Left cardiac atrium (tissue), 4 donors: ENCODE measurements around the gene ADCY10. TPM values are rescaled to one million over a fixed set of nuclear protein-coding genes. Genes with fewer than 3 reads are reported as not detected.
"Not testable (repeated sequence)": the region's sequence is repeated elsewhere in the genome, so short reads cannot be mapped to it uniquely, and the experiment has no call there.

Experiments used
- ATAC-seq, 2 donors: fragments of 200-7000 bp; cut with Tn5 transposase; one replicate each; pipeline ENCODE4 v1.9.1; 2020; ENCODE audit warnings: mild to moderate bottlenecking in 2 of 2, moderate library complexity in 2 of 2
- DNase-seq: peaks from one replicate; pipeline ENCODE4 v3.0.0-alpha.2; 2020
- intact Hi-C, 2 donors: fragments of 100-400 bp; cut with DNase I; formaldehyde crosslinking; loops; one replicate each; pipeline versions ENCODE4 v1.14.1 to v1.15.1; 2022 to 2023
- total RNA-seq, 2 donors: library from RNA; stranded (reverse); fragmentation: NEBNext Ultra II Directional; extraction: Animal tissue kit (Norgen Biotek cat#: 25700); gene quantifications; one replicate each; pipeline ENCODE4 v1.2.1, GENCODE V29; 2021
- donor health status: DM: no; HTN: yes; CAD: no.
- donor health status: DM: no; HTN: yes; CAD: no; lungs with severe emphysema.
- donor health status: DM: yes; HTN: yes; CAD: no.
- donor health status: Dilated cardiomyopathy.

Gene ADCY10
- total RNA-seq, 2 donors from 2014 or later = 0.06 to 0.21 TPM

DNA sequence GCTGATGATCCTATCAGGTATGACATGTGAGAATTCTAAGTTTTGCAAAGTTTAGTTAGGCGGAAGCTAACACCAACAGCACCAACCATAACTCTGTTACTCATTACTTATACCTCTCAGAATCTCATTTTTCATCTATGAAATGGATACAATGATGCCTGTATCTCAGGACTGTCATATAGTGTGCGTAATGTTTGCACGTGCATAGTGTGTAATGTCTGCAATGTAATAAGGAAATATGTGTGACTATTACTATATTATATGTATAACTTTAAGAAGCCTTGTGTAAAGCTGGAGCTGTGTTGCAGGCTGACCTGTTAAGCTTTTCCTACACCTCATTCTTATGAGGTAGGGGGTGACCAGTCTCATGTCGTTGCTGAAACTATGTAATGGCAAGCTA is 13.0 kb downstream of the ADCY10 start:
- DNase-seq (no peak), ATAC-seq (no peak)
- intact Hi-C loops = no loop called here

DNA sequence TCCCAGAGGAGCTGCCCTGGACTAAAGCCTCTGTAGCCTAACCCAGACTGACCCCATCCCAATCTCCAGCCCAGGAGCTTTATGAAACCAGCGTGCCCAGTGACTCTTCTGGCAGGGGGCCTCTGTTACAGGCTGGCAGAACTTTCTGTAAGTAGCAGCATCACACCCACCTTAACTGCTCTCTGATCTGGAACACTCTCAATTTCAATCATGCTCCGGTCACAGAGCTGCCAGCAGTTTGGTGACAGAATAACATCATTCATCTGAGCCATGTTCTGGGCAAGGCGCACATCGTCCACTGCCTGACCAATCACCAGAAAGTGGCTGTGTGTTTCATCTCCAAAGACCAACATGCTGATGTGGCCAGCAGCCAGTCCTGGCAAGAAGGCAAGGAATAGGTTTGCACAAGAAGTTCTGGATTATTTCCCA is 14.7 kb downstream of the ADCY10 start:
- intact Hi-C loops = no loop called here
- peak; percentile 39 for DNase-seq

GRCh38 chr1:167898578-167899222 is 15.2 kb downstream of the ADCY10 start:
- ATAC-seq = no peak
- intact Hi-C loops = no loop called here
- no peak for DNase-seq

More for the DNA sequence above, 14.7 kb downstream of the ADCY10 start:
- ATAC-seq = peak; percentile 65 to 93

GRCh38 chr1:167893798-167894197 is 20.1 kb downstream of the ADCY10 start:
- DNase-seq (no peak), ATAC-seq (no peak)
- intact Hi-C loops = no loop called here

- no peak for ATAC-seq
- no peak for DNase-seq
- intact Hi-C loops = no loop called here
Measured at GRCh38 chr1:167890400-167890799, 23.5 kb downstream of the ADCY10 start.

GRCh38 chr1:167887187-167887586 is 26.7 kb downstream of the ADCY10 start:
- DNase-seq, ATAC-seq, intact Hi-C loops: not testable (repeated sequence)

DNA sequence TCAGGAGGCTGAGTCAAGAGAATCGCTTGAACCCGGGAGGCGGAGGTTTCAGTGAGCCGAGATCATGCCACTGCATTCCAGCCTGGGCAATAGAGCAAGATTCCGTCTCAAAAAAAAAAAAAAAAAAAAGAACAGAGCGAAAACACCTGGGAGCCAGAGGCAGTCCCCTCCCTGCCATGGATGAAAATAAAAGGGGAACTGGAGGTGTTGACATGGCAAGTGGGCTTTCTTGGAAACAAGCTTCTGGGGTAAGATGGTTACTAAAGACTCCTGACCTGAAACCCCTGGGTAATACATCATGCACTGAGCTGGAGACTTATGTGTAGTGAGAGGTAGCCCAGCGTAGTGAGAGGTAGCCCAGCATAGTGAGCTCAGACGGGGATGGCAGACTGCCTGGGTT is 31.6 kb downstream of the ADCY10 start:
- intact Hi-C loops = no loop called here
- DNase-seq (no peak), ATAC-seq (no peak)

GRCh38 chr1:167881786-167882185 is 32.1 kb downstream of the ADCY10 start:
- intact Hi-C loops = no loop called here
- DNase-seq (no peak), ATAC-seq (no peak)

- ATAC-seq = peak in 1 of 2 donors; percentile 31
- intact Hi-C loops = no loop called here
- DNase-seq = no peak
Measured at GRCh38 chr1:167881069-167881468, 32.9 kb downstream of the ADCY10 start.

DNA sequence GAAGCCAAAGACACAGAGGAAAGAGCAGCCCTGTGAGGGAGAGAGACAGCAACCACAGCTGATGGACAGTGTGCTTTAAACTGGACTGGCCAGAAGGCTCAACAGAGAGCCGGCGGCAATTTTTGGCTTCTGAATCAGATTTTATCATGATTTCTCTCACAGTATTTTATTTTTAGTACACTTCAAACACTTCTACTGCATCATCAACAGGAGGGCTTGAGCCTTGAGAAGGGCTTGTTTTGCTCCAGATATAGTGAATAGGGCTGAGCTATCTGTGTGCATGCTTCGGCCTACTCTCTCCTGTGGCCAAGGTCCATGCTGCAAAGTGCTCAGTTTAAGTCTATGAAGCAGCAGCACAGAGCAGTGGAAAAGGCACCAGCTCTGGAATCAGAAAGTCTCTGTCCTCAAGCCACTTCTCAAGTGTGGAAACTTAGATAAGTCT is 33.3 kb downstream of the ADCY10 start:
- ATAC-seq (peak; percentile 84 to 91), DNase-seq (no peak)
- intact Hi-C loops = no loop called here

DNA sequence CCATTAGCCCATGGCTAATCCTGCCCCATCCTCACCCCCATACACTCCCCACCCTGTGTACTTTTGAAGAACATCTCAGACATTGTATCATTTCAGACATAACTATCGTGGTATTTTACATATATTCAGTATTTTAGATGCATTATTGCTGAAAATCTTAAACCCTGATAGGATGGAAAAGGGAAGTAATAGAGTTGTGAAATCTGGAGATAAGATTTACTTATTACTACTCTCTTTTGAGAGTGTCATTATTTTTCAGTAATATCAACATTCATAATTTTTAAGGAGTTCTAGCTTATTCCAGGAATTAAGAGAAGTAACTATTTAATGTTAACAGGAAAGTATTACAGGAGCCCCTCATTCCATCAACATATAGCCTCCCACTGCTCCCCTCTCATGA is 34.4 kb downstream of the ADCY10 start:
- no peak for ATAC-seq
- no peak for DNase-seq
- intact Hi-C loops = no loop called here

DNA sequence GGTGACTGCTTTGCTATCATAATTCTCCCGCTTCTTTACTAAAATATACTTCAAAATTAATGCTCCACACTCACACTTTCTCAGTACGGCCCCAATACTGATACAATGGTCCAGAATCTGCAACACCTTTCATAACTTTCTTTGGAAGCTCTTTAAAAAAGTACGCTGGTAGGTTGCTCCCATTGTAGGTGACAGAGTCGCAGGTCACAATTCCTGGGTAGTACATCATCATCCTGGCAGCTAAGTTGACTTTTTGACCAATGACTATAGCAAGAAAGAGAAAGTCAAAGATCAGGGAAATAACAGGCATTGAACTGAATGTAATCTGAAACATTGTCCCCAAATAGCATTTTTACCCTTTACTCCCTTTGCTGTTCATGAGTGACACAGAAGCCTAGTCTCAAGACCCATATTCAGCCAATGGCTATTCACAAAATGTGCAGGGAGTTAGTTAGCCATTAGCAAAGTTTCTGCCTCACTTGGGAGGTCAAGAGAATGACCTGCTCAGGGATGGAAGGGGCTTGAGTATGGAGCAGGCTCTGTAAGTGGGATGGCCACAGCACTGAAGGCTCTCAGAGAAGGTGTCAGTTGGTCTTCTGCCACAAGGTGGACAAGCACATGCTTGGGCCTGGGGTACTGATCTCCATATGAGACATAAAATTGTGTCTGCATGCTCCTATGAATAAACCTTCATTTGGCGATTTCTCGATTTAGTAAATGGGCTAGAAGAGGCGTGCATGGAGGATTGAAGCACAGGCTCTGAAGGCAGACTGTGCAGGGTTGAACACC is 35.4 kb downstream of the ADCY10 start:
- intact Hi-C loops = no loop called here
- DNase-seq = no peak
- ATAC-seq = no peak

DNA sequence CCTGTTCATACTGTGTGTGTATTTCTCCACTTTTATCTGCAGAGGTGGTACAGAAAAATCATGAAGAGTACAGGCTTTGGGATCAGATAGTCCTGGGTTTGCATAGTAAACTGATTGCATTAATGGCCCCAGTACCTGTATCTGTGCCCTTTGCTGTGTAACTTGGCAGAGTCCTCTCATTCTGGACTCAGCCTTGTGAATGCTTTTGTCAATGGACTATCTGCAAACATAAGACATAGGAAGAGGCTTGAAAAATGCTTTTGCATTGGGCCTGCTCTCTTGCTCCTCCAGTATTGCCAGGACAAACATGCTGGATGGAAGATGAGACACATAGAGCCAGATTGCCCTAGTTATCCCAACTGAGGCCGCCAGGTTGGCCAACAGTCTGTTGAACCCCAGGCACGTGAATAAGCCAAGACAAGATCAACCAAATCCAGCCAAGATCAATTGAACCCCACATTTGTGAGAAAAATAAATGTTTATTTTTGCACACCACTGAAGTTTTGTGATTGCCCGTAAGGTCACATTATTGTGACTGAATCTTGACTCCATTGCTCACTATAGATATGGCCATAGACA is 37.2 kb downstream of the ADCY10 start:
- ATAC-seq (no peak), DNase-seq (no peak)
- intact Hi-C loops = no loop called here

- DNase-seq = no peak
- intact Hi-C loops = no loop called here
- no peak for ATAC-seq
Measured at GRCh38 chr1:167871331-167871730, 42.6 kb downstream of the ADCY10 start.

- ATAC-seq, DNase-seq, intact Hi-C loops: not testable (repeated sequence)
Measured at GRCh38 chr1:167869157-167870001, 44.6 kb downstream of the ADCY10 start.

- ATAC-seq, DNase-seq, intact Hi-C loops: not testable (repeated sequence)
Measured at GRCh38 chr1:167866739-167867414, 47.1 kb downstream of the ADCY10 start.

DNA sequence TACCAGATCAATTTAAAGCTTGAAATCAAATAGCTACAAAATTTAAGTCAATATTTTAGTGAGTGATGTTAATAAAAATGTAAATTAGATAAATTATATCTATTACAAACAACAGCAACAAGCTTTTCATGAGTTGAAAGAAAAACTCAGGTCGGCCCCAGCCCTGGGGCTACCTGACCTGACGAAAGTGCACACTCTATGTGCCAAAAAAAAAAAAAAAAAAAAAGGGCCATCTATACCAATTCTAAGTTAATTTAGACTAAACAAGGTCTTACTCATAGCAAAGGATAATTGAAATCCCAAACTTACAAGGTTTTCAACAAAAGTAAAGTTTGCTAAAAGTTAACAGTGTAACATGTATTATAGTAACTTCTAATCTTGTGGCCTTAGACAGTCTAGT is 47.6 kb downstream of the ADCY10 start:
- ATAC-seq, DNase-seq, intact Hi-C loops: not testable (repeated sequence)

- intact Hi-C loops = not testable (repeated sequence)
Measured at GRCh38 chr1:167865804-167866308, 48.1 kb downstream of the ADCY10 start.

More at GRCh38 chr1:167865804-167866308, 48.1 kb downstream of the ADCY10 start:
- not testable (repeated sequence) for ATAC-seq, DNase-seq
